Activated gamma-delta T cell (primary cell): ENCODE results near the gene DCXR.

Source experiments
- DNase-seq: peaks from one replicate; lab custom pipeline; 2025; lab: John Stamatoyannopoulos, UW
- total RNA-seq, 2 donors: gene quantifications; one replicate each; lab custom pipeline; 2026; lab: John Stamatoyannopoulos, UW

DCXR gene
- total RNA-seq: 15.9 to 27.8 reads per million in 2 donors

GRCh38 chr17:82037092-82037888, at the start of gene DCXR:
Gene DCXR (minus strand): TSS chr17:82037697. CDS start chr17:82037682, 15 bp downstream.
- peak; percentile 95 for DNase-seq

GRCh38 chr17:82085931-82086764, 48.7 kb upstream of the DCXR start:
- no peak for DNase-seq

- DNase-seq: no peak
Observed at GRCh38 chr17:82085031-82085861, 47.7 kb upstream of the DCXR start.

GRCh38 chr17:82084373-82085030, 47.0 kb upstream of the DCXR start:
- DNase-seq: no peak

- no peak for DNase-seq
Observed at GRCh38 chr17:82083533-82084359, 46.2 kb upstream of the DCXR start.

- no peak for DNase-seq
Observed at GRCh38 chr17:82083009-82083408, 45.5 kb upstream of the DCXR start.

GRCh38 chr17:82082456-82082855, 45.0 kb upstream of the DCXR start:
- DNase-seq: no peak

GRCh38 chr17:82081966-82082365, 44.5 kb upstream of the DCXR start:
- DNase-seq: no peak

GRCh38 chr17:82081546-82081945, 44.0 kb upstream of the DCXR start:
- DNase-seq: no peak

GRCh38 chr17:82080789-82081464, 43.4 kb upstream of the DCXR start:
- no peak for DNase-seq

GRCh38 chr17:82080048-82080788, 42.7 kb upstream of the DCXR start:
- DNase-seq: no peak

GRCh38 chr17:82079001-82079677, 41.6 kb upstream of the DCXR start:
- no peak for DNase-seq

- DNase-seq: no peak
Observed at GRCh38 chr17:82078433-82078832, 40.9 kb upstream of the DCXR start.

GRCh38 chr17:82077617-82078358, 40.3 kb upstream of the DCXR start:
- no peak for DNase-seq

- no peak for DNase-seq
Observed at GRCh38 chr17:82076785-82077591, 39.5 kb upstream of the DCXR start.

- no peak for DNase-seq
Observed at GRCh38 chr17:82076018-82076784, 38.7 kb upstream of the DCXR start.
